Measurements from ENCODE around the gene SMARCE1.

- no peak for TF ChIP-seq GATA2 (IDR thresholded peaks at IDR 0.05; ENCODE audit: low read depth, low read length)
- no peak for TF ChIP-seq GATA3 (IDR thresholded peaks at IDR 0.05; ENCODE audit: low read depth, low read length)
Observed at GRCh38 chr17:40694584-40694983, 47.0 kb upstream of the SMARCE1 start.

Data from SH-SY5Y (cell line).